ENCODE results near the gene DEAF1.
A peak's percentile ranks its signal among the peaks of the same experiment; 100 is the strongest.
"Not testable (repeated sequence)": the region's sequence is repeated elsewhere in the genome, so short reads cannot be mapped to it uniquely, and the experiment has no call there.

Gene DEAF1

DNA sequence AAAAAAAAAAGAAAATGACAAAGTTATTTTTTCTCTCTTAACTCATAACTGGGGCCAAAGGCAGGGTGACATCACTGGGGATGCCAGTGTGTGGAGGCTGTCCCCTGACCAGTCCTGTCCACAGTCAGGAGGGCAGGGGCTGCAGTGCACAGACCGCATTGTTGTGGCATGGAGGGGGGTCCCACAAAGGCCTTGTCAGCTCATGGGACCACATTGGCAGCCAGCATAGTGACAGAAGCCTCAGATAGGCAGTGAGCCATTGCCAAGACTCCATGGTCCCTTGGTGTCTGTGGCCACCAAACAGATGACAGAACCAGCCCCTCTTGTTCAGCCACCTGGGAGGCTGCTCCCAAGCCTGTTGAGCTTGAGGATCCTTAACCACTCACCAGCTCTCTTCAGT, 4.7 kb upstream of the DEAF1 start:
- DNase-seq = no peak

DNA sequence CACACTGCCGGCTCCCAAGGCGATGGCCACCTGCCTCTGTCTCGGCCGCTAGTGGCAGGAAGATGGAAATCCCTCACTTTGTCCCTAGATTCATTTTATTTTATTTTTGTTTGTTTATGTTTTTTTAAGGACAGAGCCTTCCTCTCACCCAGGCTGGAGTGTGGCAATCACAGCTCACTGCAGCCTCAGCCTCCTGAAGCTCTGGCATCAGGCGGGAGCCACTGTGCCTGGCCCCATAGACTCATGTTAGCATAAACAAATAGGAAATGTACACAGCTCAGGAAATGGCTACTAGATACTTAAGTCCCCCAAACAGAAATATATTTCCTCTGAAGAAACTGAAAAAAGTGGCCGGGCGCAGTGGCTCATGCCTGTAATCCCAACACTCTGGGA, 4.1 kb upstream of the DEAF1 start:
- no peak for DNase-seq

DNA sequence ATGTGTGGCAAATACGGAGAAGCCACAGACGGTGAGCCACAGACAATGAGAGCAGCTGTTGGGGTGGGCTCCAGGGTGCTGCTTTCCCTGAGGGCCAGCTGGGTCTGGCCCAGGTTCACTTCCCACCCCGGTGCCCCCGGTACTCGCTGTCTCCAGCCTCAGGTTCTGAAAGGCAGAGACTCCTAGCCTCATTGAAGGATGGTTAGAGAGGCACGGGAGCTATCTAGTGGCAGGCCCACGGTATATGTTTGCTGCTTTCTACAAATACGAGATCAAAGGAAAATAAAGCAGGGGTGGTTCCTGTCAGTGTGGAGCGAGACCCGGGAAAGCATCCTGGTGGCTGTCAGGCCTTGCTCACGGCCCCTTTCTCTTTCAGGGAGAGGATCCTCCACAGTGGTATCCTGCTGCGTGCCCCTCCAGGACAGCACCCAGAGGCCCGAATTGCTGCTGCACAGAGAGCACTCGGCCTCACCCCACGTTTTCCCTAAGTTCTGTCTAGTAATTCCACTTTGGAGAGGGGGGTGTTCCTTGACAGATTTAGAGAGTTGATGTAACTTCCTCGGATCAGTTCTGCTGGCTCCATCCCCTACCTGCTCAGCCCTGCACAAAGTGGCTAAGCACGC, 3.6 kb upstream of the DEAF1 start:
- DNase-seq = no peak

DNA sequence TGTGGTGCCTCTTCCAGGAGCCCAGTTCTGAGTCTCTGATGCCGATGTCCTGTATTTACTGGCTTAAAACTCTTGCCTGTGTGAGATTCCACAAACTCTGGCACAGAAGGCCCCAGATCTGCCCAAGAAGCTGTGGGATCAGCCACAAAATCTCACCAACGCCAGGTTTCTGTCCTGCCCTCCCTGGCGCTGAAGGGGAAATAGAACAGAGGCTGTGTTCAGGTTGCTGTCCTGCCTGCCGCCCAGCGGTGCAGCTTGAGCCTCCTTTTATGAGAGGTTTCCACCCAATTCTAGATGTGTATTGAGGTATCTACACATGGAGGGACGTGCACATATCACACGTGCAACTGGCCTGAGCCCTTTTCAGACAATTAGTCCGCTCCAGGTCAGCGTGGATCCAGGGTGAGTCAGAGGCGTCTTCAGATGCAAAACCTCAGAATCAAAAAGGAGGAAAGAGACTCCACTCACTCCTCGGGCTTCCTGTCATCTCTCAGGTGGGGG, 2.8 kb upstream of the DEAF1 start:
- no peak for DNase-seq

DNA sequence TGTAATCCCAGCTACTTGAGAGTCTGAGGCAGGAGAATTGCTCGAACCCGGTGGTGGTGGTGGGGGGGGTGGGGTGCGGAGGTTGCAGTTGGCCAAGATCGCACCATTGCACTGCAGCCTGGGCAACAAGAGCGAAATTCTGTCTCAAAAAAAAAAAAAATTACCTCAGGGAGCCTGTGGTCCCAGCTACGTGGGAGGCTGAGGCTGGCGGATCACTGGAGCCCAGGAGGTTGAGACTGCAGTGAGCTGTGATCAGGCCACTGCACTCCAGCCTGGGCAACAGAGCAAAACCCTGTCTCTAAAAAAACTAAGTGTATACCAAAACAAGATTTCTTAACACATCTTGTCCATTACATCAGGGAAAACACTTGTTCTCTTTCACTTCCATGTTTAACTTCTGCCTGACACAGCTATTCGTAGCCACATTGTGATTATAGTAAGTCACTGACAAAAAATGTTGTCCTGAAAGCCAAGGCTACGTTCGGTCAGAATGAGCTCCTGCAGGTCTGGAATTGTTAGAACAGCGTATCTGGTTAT, 2.0 kb upstream of the DEAF1 start:
- DNase-seq = no peak

DNA sequence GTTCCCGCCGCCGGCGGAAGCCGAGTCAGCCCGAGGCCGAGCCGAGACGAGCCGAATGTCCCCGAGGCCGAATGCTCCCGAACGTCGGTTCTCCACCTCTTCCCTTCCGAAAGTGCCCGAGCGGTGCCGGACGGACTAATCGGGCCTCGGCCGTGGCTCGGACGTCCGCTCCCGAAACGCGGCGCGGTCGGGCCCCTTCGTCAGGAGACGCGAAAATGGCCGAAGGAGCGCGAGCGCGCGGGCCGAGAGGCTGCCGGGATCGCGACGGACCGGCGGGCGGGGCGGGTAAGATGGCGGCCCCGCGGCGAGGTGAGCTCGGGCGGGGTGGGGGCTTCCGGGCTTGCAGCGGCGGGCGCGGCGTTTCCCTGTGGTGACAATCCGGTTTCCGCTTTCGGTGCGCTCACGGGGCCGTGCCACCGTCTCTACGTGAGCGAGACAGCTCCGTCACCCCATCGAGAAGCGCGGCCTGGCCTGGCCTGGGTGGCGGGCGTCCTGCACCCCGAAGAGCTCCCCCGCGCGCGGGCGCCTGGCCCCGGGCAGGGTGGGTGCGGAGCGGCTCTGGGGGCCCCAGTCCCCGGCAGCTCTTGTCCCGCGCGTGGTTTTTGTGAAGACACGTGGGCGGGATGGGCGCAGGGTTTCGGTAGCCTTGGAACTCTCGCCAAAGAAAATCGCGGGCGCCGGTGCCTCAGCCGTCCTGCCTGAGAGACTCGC, 671 bp upstream of the DEAF1 start, which contains the start of gene TMEM80:
Gene TMEM80 (plus strand): TSS at position 279 of the 711 bp plus-strand sequence. CDS start 12 bp downstream, at position 291.
- peak; percentile 99 for DNase-seq

DNA sequence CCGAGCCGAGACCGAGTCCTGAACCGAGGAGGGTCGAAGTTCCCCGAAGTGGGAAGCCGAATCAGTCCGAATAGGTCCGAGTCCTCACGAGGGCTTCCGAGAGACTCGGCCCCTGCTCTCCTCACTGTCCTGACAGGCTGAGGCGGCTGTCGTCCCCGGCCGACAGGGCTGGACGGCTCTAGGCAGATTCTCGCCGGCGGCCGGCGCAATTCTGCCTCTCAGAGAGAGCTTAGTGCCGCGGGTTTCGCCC, 191 bp upstream of the DEAF1 start:
- no peak for DNase-seq

DNA sequence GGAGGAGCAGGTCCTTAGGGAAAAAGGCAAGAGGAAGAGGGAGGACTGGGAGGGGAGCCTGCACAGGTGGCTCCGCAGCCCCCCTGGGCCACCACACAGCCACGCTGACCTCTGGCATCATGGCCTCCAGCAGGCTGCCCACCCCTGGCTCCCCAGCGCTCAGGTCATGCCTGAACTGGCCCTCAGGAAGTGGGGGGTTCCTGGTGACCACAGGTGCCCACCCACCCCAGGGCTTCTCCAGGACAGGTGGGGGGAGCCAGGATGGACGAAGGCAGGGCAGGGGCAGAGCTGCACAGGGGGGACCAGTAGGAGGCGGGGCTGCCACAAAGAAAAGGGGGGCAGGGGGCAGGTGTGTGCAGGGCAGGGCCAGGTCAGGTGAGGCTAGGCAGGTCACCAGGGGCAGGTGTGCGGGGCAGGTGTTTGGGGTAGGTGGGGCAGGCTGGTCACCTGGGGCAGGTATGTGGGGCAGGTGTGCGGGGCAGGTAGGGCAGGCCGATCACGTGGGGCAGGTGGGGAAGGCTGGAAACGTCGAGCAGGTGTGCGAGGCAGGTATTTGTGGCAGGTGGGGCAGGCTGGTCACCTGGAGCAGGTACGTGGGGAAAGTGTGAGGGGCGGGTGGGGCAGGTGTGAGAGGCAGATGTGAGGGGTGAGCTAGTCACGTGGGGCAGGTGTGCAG, 997 bp downstream of the DEAF1 start:
- no peak for DNase-seq

DNA sequence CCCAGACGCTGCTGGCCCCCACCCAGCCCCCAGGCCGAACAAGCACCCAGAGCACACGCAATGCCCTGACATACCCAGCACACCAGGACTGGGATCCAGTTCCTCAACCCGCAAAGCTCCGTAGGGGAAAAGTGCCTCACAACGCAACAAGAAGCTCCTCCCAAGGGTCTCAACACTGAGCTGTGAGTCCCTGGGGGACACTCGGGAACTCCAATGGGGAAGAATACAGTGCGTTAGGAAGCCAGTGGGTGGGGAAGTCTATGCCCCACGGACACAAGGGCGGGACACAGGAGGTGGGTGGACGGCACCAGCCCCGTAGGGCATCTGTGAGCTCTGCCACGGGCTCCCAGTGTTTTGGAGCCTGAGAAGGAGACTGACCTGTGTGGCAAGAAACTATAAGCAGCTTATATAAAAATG, 1.6 kb downstream of the DEAF1 start:
- no peak for DNase-seq

DNA sequence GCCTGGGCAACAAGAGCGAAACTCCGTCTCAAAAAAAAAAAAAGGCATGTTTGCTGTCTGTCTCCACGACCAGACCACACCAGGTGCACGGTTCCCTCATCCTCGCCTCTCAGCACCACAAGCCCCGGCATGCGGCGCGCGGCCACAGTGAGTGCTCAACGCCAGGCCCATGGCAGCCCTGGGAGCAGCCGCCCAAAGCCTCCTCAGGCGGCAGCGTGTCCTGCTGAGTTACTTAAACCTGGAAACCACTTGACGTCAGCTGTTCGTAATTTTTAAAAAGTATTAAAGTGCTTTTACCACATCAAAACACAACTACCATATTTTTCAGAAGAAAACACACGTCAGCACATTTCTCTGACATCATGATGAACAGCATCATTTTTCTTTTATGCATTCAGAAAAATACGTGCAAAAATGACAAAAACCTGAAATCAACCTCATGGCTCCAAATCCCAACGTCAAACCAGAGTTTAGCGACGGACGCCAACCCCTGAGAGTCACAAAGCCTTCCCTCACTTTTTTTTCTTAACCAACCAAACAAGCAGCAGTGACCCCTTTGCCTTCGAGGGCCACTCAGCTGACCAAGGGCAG, 2.1 kb downstream of the DEAF1 start:
- no peak for DNase-seq

DNA sequence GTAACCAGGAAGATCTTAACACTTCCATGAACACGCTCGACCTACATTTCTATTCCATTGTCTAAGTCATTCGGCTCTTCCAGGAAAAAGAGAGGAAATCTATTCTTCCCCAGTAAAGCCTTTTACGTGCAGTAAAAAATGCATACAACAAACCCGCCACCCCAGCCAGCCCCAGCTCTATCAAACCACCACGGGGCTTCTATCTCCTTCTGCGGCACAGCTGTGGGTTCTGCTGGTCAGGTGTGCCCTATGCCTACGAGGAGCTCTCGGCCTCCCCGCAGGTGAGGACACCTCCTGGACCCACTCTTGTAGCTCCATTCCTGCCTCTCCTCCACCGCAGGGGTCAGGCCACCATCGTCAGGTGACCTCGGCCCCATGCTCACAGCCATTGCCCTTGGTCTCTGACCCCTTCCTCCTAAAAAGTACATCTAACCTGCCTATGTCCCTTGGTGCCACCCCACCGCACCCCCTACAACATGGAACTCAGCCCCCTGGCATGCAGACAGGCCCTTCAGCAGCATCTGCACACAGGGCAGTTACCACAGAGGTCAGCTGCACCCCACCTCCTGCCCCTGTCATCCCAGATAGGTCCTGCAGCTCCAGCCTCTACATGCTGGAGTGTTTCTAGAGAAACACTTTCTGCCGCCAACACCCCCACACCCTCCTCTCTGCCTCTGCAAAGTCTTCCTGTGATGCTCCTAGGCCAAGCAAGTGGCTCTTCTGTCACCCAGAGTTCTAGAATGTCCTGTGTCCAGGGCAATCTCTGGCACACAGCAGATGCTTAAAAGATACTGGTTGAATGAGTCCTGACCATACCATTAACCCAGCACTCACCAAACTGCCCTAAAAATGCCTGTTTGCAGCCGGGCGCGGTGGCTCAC, 3.1 kb downstream of the DEAF1 start:
- no peak for DNase-seq

DNA sequence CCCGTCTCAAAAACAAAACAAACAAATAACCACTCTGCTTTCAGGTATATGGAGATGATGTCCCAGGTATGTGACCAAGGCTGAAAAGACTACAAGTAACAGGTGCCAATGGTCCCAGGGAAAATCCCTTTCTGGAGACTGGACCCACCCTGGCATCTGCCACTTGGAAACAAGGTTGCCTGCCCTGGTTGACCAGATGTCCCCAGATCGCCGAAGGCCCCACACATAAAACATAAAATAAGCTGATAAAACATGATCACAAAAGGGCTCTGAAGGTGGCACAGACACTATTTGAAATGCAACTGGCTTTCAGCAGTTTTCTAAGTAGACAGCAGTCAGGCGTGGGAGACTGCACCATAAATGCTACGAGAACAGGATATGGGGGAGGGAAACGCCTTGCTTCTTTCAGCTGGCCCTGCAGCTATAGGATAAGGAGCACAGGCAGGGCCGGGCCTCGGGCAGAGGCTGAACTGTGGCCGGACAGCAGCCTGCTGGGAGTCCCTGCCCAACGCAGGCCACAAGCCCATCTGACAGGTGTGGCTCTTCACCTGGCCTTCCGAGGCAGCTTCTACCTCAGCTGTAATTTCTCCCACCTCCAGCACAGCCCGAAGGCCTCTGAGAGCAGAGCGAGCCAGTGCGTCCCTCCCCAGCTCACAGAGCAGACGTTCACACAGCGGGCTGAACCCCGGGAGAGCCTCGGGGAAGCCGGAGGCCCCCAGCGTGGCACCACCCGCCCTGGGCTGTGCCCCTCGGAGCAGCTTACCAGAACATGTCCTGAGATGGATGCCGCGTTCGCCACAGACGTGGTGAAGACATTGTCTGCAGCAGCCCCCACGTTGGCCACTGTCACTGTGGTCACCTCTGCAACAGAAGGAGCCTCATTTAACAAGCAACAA, 4.0 kb downstream of the DEAF1 start:
- no peak for DNase-seq

DNA sequence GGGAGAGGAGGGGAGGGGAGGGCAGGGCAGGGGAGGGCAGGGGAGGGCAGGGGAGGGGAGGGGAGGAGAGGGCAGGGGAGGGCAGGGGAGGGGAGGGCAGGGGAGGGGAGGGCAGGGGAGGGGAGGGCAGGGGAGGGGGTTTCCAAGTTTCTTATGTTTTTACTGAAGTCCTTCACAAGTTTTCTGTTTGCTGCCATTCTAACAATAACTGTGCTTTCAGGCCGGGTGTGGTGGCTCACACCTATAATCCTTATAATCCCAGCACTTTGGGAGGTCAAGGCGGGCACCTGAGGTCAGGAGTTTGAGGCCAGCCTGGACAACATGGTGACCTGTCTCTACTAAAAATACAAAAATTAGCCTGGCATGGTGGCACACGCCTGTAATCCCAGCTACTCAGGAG, 4.8 kb downstream of the DEAF1 start:
- DNase-seq = not testable (repeated sequence)

DNA sequence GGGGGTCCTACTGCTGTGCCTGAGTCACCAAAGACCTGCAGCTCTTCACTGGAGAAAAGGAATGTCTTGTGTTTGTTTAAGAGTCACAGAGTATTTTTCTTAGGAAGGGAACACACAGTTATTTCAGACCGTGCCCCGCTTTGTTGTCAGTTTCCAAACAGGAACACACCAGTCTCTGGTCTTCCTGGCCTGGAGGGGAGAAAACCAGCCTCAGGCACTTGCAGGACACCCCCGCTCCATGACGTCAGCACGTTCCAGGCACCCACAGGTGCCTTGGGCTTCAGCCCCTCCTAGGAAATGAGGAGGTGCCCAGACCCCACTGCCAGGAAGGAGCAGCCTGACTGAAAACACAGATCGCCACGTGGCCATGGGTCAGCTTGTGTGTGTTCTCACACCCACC, 5.4 kb downstream of the DEAF1 start:
- DNase-seq = no peak

DNA sequence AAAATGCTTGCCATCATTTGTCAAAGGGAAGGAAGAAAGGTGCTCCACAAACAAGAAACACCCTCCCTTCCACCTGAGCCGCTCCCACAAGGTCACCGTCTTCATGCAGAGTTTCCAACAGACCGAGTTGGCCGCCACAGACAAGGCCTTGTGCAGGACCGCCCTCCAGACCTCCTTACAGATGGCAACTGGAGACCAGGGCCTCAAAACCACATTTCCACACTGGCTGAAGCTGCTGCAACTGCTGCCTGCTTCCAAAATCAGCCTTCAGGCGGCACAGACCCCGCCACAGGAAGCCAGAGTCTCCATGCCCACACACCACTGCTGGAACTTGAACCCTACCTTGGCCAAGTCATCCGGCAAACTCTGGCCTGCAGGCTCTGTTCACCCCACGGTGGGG, 6.3 kb downstream of the DEAF1 start:
- DNase-seq = no peak

DNA sequence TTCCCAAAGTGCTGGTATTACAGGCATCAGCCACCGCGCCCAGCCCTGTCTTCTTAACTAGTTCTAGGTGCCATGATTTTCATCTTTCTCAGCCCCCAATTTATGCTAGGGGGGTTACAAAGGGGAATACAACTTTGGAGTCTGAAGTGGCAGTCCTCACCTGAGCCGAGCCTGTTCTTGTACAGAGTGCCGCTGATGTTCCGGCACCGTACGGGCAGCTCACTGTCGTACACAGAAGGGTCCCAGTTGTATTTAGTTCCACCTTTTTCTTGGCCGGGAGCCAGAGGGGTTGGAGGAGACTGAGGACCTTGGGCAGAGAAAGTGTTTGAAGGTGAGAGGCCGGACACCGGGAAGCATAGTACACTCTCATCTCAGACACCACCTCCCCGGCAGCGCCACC, 7.3 kb downstream of the DEAF1 start:
- no peak for DNase-seq

DNA sequence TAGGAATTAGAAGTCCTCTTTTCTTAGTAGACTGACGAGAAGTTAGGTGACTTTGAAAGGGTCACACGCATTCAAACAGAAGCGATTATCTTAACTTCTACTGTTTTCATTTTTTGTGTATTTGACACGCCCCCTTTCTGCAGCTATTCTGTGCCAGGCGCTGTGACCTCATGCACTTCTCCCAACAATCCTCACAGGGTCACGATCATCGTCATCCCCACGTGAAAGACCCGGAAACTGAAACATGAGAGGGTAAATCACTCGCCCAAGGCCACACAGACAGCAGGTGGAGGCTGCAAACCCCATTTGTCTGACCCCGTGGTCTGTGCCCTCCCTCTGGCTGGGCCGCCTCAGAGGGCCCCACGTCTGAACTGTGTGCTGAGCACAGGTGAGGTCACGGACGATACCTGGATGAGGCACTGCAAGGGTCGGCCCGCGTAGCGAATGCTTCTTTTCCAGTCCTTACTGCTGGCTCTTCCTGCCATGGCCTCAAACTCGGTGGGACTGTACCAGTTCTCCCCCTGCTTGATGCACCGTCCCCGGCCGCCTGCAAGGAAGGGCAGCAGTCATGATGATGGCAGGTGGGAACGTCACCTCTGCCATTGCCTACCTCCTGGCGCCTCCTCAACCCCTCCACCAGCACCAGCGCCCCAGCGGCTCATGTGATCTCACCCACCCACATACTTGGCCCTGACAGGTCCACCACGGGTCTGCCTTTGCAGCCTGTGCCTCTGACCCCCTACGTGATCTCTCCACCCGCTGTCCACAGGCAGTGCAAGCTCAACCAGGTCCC, 8.4 kb downstream of the DEAF1 start:
- no peak for DNase-seq

DNA sequence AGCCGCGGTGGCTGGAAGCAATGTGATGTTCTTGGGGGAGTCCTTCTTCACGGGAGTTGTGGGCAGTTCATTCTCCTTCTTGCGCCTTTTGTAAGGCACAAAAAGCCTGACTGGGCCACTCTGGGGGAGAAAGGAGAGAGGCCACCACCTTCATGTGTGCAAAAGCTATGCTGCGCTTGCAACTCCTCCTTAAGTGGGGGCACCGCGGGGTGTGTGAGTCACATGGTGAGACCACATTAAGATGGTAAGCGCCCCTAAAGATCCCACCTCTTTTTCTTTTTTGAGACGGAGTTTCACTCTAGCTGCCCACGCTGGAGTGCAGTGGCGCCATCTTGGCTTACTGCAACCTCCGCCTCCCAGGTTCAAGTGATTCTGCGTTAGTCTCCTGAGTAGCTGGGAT, 14.1 kb downstream of the DEAF1 start:
- DNase-seq = no peak

DNA sequence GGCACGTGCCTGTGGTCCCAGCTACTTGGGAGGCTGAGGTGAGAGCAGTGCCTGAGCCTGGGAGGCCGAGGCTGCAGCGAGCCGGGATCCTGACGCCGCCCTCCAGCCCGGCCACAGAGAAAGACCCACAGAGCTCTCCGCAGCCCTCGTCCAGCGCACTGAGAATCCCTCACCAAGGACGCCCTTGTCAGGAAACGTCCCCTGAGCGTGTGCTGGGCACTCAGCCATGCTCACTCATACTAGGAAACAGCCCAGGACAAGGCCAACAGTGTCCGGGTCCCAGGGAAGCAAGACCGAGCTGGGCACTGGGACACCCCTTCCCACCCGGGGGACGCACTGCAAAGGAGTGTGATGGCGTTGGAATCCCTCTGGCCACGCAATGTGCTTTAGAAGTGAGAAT, 14.5 kb downstream of the DEAF1 start:
- DNase-seq = no peak

Data from stimulated activated CD4-positive, alpha-beta T cell treated with anti-CD3 and anti-CD28 coated beads, Interleukin-15, amount 100 ng/mL, for 24 hours (primary cell).